H54 (cell line): Measurements from ENCODE around the gene CDK17.
"Not testable (repeated sequence)": the region's sequence is repeated elsewhere in the genome, so short reads cannot be mapped to it uniquely, and the experiment has no call there.

Experiments
- DNase-seq: peaks from one replicate; pipeline ENCODE4 v3.0.0; 2011; ENCODE audit warnings: low spot score, mixed read lengths; ENCODE audit not compliant: insufficient read length
- FAIRE-seq: peaks from 3 replicates; lab custom pipeline; 2011; peaks lifted over from hg19 to GRCh38; lab: Jason Lieb, UNC
- POLR2A ChIP-seq: IDR thresholded peaks from 2 replicates; pipeline ENCODE4 v1.6.1; 2011; ENCODE audit warnings: low read depth, mild to moderate bottlenecking, low read length

Gene CDK17

GRCh38 chr12:96404696-96405095, 4.5 kb upstream of the CDK17 start:
- TF ChIP-seq POLR2A = no peak
- FAIRE-seq (peak; percentile 38), DNase-seq (no peak)

GRCh38 chr12:96403870-96404269, 3.6 kb upstream of the CDK17 start:
- FAIRE-seq (no peak), DNase-seq (no peak)
- no peak for TF ChIP-seq POLR2A

GRCh38 chr12:96402522-96402921, 2.3 kb upstream of the CDK17 start:
- FAIRE-seq, DNase-seq: not testable (repeated sequence)

DNA sequence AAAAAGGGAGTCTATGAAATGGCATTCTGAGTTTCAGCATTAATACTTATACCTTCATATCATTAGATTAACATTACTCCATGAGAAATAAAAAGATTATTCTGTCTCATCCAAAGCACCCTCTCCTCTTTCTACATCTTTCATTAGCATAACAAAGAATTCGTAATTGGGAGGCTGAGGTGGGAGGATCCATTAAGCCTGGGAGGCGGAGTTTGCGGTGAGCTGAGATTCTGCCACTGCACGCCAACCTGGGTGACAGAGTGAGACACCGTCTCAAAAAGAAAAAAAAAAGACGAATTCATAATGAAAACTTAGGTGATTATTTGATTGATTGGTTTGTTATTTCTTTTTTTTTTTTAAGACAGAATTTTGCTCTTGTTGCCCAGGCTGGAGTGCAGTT, 1.8 kb upstream of the CDK17 start:
- TF ChIP-seq POLR2A = no peak
- no peak for DNase-seq
- FAIRE-seq = no peak

DNA sequence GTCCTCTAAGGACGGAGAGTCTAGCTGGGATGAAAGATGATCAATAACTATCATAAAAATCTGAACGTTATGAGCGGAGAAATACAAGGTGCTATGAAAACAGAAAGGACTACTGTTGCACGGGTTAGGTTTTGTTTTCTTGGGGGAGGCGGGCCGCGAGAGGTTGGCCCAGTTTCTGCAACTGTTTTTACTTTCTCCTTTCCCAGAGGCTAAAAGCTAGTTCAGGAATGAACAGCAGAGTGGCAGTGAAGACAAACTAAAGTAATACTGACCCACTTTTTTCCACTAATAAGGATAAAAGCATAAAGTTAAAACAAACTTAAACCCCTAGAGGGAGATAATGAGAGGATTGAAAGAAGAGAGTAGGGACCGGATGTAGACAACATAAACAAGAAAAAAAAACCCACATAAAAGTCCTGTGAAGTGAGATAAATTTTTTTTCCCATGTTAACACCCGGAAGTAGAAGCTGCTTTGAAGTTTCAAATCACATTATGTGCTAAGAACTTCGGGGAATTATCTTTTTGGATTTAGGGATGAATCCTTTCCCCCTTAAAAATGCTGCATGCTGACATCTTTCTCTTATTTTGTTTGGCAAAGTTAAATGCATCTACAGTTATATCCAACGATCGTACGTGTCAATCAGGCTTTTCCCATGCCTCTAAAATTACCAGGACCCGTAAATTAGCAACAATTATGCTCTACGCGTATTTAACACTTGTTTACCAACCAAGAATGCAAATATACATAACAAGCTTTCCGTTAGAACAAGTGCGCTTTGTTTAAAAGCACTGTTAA, 1.0 kb upstream of the CDK17 start:
- TF ChIP-seq POLR2A = no peak
- DNase-seq = peak; percentile 58
- peak; percentile 74 for FAIRE-seq

GRCh38 chr12:96400631-96401075, 414 bp upstream of the CDK17 start:
- no peak for DNase-seq
- TF ChIP-seq POLR2A = no peak
- no peak for FAIRE-seq

- peak; percentile 43 for TF ChIP-seq POLR2A
- DNase-seq (peak; percentile 26), FAIRE-seq (no peak)
Measured at GRCh38 chr12:96399120-96399918, 920 bp downstream of the CDK17 start.

GRCh38 chr12:96398424-96399119, 1.7 kb downstream of the CDK17 start:
- no peak for TF ChIP-seq POLR2A
- DNase-seq (no peak), FAIRE-seq (peak; percentile 38)

DNA sequence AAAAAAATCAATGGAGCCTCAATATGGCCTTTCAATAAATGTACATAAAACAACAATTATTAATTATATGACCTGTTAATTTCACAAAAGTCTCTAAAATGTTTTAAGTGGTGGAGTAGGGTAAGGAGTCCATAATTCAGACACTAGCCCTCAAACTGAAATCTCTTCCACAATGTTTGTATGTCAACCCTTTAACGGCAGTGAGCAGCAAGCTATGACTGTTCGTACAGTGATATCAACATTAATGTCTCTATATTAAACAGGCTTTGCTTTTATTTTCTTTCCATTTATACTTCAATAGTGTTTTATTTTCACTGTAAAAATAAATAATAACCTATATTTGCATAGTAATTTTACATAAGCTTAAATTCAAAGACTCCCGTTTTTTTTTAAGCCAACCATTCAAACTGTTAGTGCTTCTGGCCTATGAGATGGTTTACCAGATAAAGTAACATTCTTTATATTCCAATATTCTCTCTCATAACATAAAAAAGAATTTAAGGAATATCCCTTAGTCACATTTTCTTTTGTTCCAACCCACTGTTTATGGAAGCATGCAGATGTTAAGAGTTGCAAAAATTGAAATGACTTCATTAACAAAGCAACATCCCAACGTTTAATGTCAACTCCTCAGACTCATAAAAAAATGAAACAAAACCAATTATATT, 2.3 kb downstream of the CDK17 start:
- FAIRE-seq (no peak), DNase-seq (no peak)
- TF ChIP-seq POLR2A = no peak

- FAIRE-seq = no peak
- TF ChIP-seq POLR2A = no peak
Measured at GRCh38 chr12:96396914-96397313, 3.3 kb downstream of the CDK17 start.

DNA sequence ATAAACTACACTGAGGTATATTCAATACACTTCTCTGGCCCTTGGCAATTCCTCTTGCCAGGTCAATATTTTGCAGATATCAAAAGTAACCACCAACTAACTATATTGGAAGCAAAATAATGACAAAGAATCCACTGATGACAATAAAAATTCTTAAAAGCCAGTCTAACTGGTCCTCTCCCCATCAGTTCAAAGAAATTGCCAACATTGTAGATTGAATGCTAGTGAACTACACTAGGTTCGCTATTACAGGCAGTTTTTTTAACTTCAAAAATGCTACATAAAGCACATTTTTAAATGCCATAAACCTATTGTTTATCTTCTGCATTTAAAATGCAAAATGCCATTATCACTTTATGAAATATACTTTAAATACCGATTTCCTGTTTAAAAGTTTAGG, 4.0 kb downstream of the CDK17 start:
- FAIRE-seq (no peak), DNase-seq (no peak)
- no peak for TF ChIP-seq POLR2A

More at GRCh38 chr12:96396914-96397313, 3.3 kb downstream of the CDK17 start:
- DNase-seq = no peak

- TF ChIP-seq POLR2A = no peak
- DNase-seq (no peak), FAIRE-seq (no peak)
Measured at GRCh38 chr12:96395236-96395635, 5.0 kb downstream of the CDK17 start.

GRCh38 chr12:96393229-96393628, 7.0 kb downstream of the CDK17 start:
- FAIRE-seq, DNase-seq: not testable (repeated sequence)
